Measurements from ENCODE around the gene TBC1D9. TPM values are rescaled to one million over a fixed set of nuclear protein-coding genes. Genes with fewer than 3 reads are reported as not detected.

TBC1D9 gene
- 10 to 100 TPM; 10.3 to 28.3 TPM for total RNA-seq

DNA sequence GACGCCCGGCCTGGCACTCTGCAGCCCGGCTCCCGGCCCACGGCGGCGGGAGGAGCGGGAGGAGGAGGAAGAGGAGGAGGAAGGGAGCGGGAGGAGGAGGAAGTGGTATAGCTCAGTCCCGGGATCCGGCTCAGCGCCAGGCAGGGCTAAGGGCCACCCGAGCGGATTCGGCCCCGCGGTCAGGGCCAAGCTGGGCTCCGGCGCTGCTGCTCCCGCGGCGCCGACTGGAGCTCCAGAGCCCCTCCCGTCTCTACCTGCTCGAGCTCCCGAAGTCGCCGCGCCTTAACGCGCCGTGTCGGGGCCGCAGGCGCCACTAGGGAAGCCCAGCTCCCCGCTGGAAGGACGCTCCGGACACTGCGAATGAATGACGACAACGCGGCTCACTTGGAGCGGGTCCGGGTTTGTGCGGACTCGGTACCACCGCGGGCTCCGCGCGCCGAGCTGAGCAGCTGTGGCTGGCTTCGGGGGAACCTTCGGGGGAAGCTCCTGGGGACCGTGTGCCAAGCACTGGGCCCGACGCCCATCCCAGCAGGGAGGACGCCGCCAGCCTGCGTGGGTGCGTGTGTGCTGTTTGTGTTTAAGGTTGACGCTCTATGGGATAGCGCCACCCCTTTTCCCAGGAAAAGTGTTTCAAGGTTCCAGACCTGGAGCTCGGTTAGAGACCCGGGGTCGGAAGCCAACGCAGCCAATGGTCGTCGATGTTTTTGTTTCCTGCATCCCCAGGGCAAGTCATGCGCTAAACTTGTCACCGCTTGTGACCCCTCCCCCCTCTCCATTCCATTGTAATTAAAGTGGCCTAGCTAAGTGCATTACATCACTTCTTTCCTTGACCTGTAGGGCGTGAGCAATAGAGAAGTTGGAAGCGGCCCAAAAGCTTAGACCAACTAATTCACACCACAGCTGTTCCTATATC is at the start of gene TBC1D9:
TSS of gene TBC1D9 (minus strand) at position 67 of the 913 bp plus-strand sequence. CDS start 340 bp downstream, outside the sequence.

Small RNA genes within 50 kb of the gene (small RNA-seq; reads per million reads assigned to genes)
- gene AC108019.1, result 0 reads per million in 2 donors
- gene RF00019, result 0 reads per million in 2 donors
- gene RN7SL152P, result 0 reads per million in 2 donors
- 0 to 0.04 reads per million in 2 donors for gene RNY1P14

Other genes with a start within 250 kb of the TBC1D9 start
- 10 to 100 TPM; 10.3 to 19.3 TPM for gene ELMOD2, start 232.2 kb downstream of the TBC1D9 start, total RNA-seq
- gene UCP1, start 187.4 kb downstream of the TBC1D9 start, total RNA-seq, result not detected